ENCODE data around the gene XRCC2. TPM values are rescaled to one million over a fixed set of nuclear protein-coding genes. Genes with fewer than 3 reads are reported as not detected.

Gene XRCC2
- total RNA-seq, 4 donors from 2014 or later = 0.44 to 2.0 (median 0.61) TPM

GRCh38 chr7:152637920-152638580 lies 37.9 kb downstream of the XRCC2 start:
- Histone ChIP-seq H3K27me3 (no peaks in the 10 kb centered on the region), H3K9me3 (no peaks in the 10 kb centered on the region), H3K36me3 (no peaks in the 10 kb centered on the region), H3K27ac (no peak overlapping the region), H3K4me3 (no peak overlapping the region), H3K4me1 (no peaks in the 10 kb centered on the region)
- 88 to 90% methylated on average over 7 of the region's 7 CpGs for WGBS, 2 donors
- TF ChIP-seq CTCF (IDR thresholded peaks at IDR 0.05) = no peak
- TF ChIP-seq POLR2A (IDR thresholded peaks at IDR 0.05) = no peak
- no peak for TF ChIP-seq EP300 (IDR thresholded peaks at IDR 0.05)
- no peak for DNase-seq (ENCODE audit: low spot score in 2 of 2)

DNA sequence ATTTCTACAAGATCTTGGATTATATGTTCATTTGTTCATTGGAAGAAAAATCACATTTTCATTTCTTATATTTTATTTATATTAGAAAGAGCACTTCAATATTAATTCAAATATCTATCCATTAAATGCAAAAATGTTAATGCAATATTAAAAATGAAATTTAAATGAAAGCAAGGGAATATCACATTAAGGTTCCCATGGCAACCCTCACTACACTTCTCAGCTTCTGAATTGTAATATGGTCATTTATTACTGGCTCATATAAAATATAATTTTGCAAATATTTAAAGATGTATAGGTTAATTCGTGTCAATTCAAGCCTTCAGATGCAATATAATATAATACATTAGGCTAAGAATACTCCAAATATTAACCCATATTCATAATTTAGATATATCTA lies 38.8 kb downstream of the XRCC2 start:
- H3K27ac ChIP-seq = no peak overlapping the region
- WGBS, 2 donors = 75 to 83% methylated on average over 1 of the region's 1 CpG
- no peak for DNase-seq (ENCODE audit: low spot score in 2 of 2)
- no peak overlapping the region for H3K4me3 ChIP-seq
- H3K36me3 ChIP-seq = no peaks in the 10 kb centered on the region
- TF ChIP-seq EP300 (IDR thresholded peaks at IDR 0.05) = no peak
- no peak for TF ChIP-seq POLR2A (IDR thresholded peaks at IDR 0.05)
- no peak for TF ChIP-seq CTCF (IDR thresholded peaks at IDR 0.05)
- H3K27me3 ChIP-seq = no peaks in the 10 kb centered on the region
- H3K4me1 ChIP-seq = no peaks in the 10 kb centered on the region
- no peaks in the 10 kb centered on the region for H3K9me3 ChIP-seq

GRCh38 chr7:152636441-152636840 lies 39.5 kb downstream of the XRCC2 start:
- H3K4me3 ChIP-seq = no peak overlapping the region
- no peaks in the 10 kb centered on the region for H3K9me3 ChIP-seq
- 83 to 85% methylated on average over 6 of the region's 6 CpGs for WGBS, 2 donors
- H3K36me3 ChIP-seq = no peaks in the 10 kb centered on the region
- H3K27ac ChIP-seq = no peak overlapping the region
- TF ChIP-seq CTCF (IDR thresholded peaks at IDR 0.05) = no peak
- no peak for TF ChIP-seq EP300 (IDR thresholded peaks at IDR 0.05)
- TF ChIP-seq POLR2A (IDR thresholded peaks at IDR 0.05) = no peak
- DNase-seq (ENCODE audit: low spot score in 2 of 2) = no peak
- H3K27me3 ChIP-seq = no peaks in the 10 kb centered on the region
- no peaks in the 10 kb centered on the region for H3K4me1 ChIP-seq

DNA sequence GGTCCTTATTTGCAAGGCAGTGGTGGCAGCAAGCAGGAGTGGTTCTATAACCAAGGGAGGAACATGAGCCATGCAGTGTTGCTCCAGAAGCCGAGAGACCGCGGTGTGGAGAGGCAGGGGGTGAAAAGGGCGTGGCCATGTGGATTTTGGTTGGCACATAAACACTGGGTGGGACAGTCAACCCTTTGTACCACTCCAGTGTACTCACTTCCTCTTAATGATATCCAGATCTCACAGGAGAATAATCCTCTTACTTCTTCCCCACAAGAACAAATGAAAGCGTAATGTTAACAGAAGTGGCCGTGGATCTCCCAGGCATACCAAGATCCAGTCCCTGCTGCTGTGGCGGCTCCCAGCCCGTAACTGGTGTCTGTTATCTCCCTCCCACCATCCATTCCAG lies 42.4 kb downstream of the XRCC2 start:
- WGBS, 2 donors = 69 to 79% methylated on average over 8 of the region's 8 CpGs

More for the DNA sequence above, 42.4 kb downstream of the XRCC2 start:
- Histone ChIP-seq H3K4me3 (no peak overlapping the region), H3K36me3 (no peaks in the 10 kb centered on the region), H3K9me3 (no peaks in the 10 kb centered on the region), H3K27me3 (no peaks in the 10 kb centered on the region), H3K4me1 (no peaks in the 10 kb centered on the region), H3K27ac (no peak overlapping the region)
- no peak for DNase-seq (ENCODE audit: low spot score in 2 of 2)
- no peak for TF ChIP-seq CTCF (IDR thresholded peaks at IDR 0.05)
- TF ChIP-seq EP300 (IDR thresholded peaks at IDR 0.05) = no peak
- no peak for TF ChIP-seq POLR2A (IDR thresholded peaks at IDR 0.05)
